IMR-90 (cell line): ENCODE measurements around the gene KIAA1328.

Experiments used
- BHLHE40 ChIP-seq: fragments of 150-350 bp; IDR thresholded peaks from 2 replicates; pipeline ENCODE4 v1.6.1; 2016; ENCODE audit warnings: mild to moderate bottlenecking, low read depth, low read length
- MAZ ChIP-seq: IDR thresholded peaks from 2 replicates; pipeline ENCODE4 v1.6.1; 2012; ENCODE audit warnings: low read depth, mild to moderate bottlenecking, low read length, improper control_type of control experiment, moderate library complexity, borderline replicate concordance
- POLR2A ChIP-seq: IDR thresholded peaks from 2 replicates; pipeline ENCODE4 v1.6.1; 2012; ENCODE audit warnings: mild to moderate bottlenecking, low read depth, low read length
- RAD21 ChIP-seq: IDR thresholded peaks from 2 replicates; pipeline ENCODE4 v1.6.1; 2012; ENCODE audit warnings: low read length, improper control_type of control experiment
- RFX5 ChIP-seq: IDR thresholded peaks from 2 replicates; pipeline ENCODE4 v1.8.0; 2012; ENCODE audit warnings: low read depth, mild to moderate bottlenecking, low read length, moderate library complexity
- USF2 ChIP-seq: fragments of 150-350 bp; IDR thresholded peaks from 2 replicates; pipeline ENCODE4 v1.6.1; 2017; ENCODE audit warnings: mild to moderate bottlenecking, antibody characterized with exemption, low read length, low read depth
- TF ChIP-seq, protein P1 (sequence below): conservative IDR thresholded peaks from 2 replicates; pipeline ENCODE4 v1.5.1; 2012; ENCODE audit warnings: mild to moderate bottlenecking, low read depth, low read length, improper control_type of control experiment

- TF ChIP-seq RAD21 (no peak), POLR2A (no peak), USF2 (no peak), BHLHE40 (no peak), MAZ (no peak), RFX5 (no peak)
- TF ChIP-seq, protein P1, sequence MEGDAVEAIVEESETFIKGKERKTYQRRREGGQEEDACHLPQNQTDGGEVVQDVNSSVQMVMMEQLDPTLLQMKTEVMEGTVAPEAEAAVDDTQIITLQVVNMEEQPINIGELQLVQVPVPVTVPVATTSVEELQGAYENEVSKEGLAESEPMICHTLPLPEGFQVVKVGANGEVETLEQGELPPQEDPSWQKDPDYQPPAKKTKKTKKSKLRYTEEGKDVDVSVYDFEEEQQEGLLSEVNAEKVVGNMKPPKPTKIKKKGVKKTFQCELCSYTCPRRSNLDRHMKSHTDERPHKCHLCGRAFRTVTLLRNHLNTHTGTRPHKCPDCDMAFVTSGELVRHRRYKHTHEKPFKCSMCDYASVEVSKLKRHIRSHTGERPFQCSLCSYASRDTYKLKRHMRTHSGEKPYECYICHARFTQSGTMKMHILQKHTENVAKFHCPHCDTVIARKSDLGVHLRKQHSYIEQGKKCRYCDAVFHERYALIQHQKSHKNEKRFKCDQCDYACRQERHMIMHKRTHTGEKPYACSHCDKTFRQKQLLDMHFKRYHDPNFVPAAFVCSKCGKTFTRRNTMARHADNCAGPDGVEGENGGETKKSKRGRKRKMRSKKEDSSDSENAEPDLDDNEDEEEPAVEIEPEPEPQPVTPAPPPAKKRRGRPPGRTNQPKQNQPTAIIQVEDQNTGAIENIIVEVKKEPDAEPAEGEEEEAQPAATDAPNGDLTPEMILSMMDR: no peak
These were observed 46.2 kb upstream of the KIAA1328 start for GRCh38 chr18:36782710-36783109.
